Measurements from ENCODE around the gene SLC35E1.

The SLC35E1 gene

GRCh38 chr19:16572332-16573211 lies at the start of gene SLC35E1:
TSS of gene SLC35E1 (minus strand) at chr19:16572415. CDS start at chr19:16572364, 51 bp downstream.
- peak; percentile 94 for DNase-seq

- DNase-seq: no peak
Observed at GRCh38 chr19:16621165-16621800, 49.1 kb upstream of the SLC35E1 start.

GRCh38 chr19:16620584-16620983 lies 48.4 kb upstream of the SLC35E1 start:
- no peak for DNase-seq

- DNase-seq: no peak
Observed at GRCh38 chr19:16620018-16620417, 47.8 kb upstream of the SLC35E1 start.

GRCh38 chr19:16619457-16619856 lies 47.2 kb upstream of the SLC35E1 start:
- DNase-seq: no peak

GRCh38 chr19:16618248-16618647 lies 46.0 kb upstream of the SLC35E1 start:
- no peak for DNase-seq

- no peak for DNase-seq
Observed at GRCh38 chr19:16615808-16616207, 43.6 kb upstream of the SLC35E1 start.

GRCh38 chr19:16614941-16615340 lies 42.7 kb upstream of the SLC35E1 start:
- no peak for DNase-seq

- DNase-seq: no peak
Observed at GRCh38 chr19:16613841-16614240, 41.6 kb upstream of the SLC35E1 start.

GRCh38 chr19:16612636-16613035 lies 40.4 kb upstream of the SLC35E1 start:
- DNase-seq: no peak

GRCh38 chr19:16611121-16611520 lies 38.9 kb upstream of the SLC35E1 start:
- DNase-seq: no peak

- no peak for DNase-seq
Observed at GRCh38 chr19:16609511-16610200, 37.4 kb upstream of the SLC35E1 start.

GRCh38 chr19:16608290-16608739 lies 36.1 kb upstream of the SLC35E1 start:
- DNase-seq: no peak

- DNase-seq: no peak
Observed at GRCh38 chr19:16607819-16608218, 35.6 kb upstream of the SLC35E1 start.

GRCh38 chr19:16605553-16605994 lies 33.4 kb upstream of the SLC35E1 start:
- DNase-seq: no peak

GRCh38 chr19:16605115-16605514 lies 32.9 kb upstream of the SLC35E1 start:
- no peak for DNase-seq

- no peak for DNase-seq
Observed at GRCh38 chr19:16604615-16605014, 32.4 kb upstream of the SLC35E1 start.

- DNase-seq: no peak
Observed at GRCh38 chr19:16603090-16603489, 30.9 kb upstream of the SLC35E1 start.

GRCh38 chr19:16601378-16602052 lies 29.3 kb upstream of the SLC35E1 start:
- no peak for DNase-seq

GRCh38 chr19:16600824-16601223 lies 28.6 kb upstream of the SLC35E1 start:
- no peak for DNase-seq

- no peak for DNase-seq
Observed at GRCh38 chr19:16599655-16600346, 27.6 kb upstream of the SLC35E1 start.

- no peak for DNase-seq
Observed at GRCh38 chr19:16598848-16599247, 26.6 kb upstream of the SLC35E1 start.

Data from CD4-positive, alpha-beta T cell treated with Interleukin-4 for 1 hour (primary cell).